Panc1 (cell line): ENCODE measurements around the gene RNF39. TPM values are rescaled to one million over a fixed set of nuclear protein-coding genes. Genes with fewer than 3 reads are reported as not detected.

Experiments
- ATAC-seq: fragments of 200-7000 bp; cut with Tn5 transposase; 2 replicates; pipeline ENCODE4 v1.9.1; 2020; ENCODE audit warnings: mild to moderate bottlenecking, moderate library complexity
- BruUV-seq: library from RNA; stranded (reverse); fragments of 400-500 nt; replicated peaks from 2 replicates; lab custom pipeline; 2021; lab: Mats Ljungman, UMichigan
- CTCF ChIA-PET: fragments of 300-600 bp; sonication (Branson Sonifier 250); formaldehyde crosslinking; loops from one replicate; lab custom pipeline; 2022; ENCODE audit warnings: antibody characterized with exemption; lab: Charles Lee
- POLR2A ChIA-PET: fragments of 300-600 bp; sonication (Branson Sonifier 250); formaldehyde crosslinking; loops from one replicate; lab custom pipeline; 2022; ENCODE audit warnings: antibody characterized with exemption; lab: Charles Lee
- DNase-seq: peaks from one replicate; pipeline ENCODE4 v3.0.0-alpha.2; 2010; ENCODE audit warnings: low read depth, low spot score
- H3K27ac ChIP-seq: 2 replicates; pipeline ENCODE4 v1.5.1; 2011; ENCODE audit warnings: mild to moderate bottlenecking, low read length, inconsistent platforms
- H3K27me3 ChIP-seq: fragments of 200-500 bp; sonication (Bioruptor generic); 2 replicates; pipeline ENCODE4 v1.6.0; 2014; ENCODE audit warnings: low read length, inconsistent platforms; ENCODE audit not compliant: control insufficient read depth, insufficient read depth
- H3K36me3 ChIP-seq: fragments of 200-500 bp; sonication (Bioruptor generic); 2 replicates; pipeline ENCODE4 v1.5.1; 2014; ENCODE audit warnings: inconsistent platforms, mild to moderate bottlenecking, low read length, moderate library complexity; ENCODE audit not compliant: control insufficient read depth, insufficient read depth
- H3K4me1 ChIP-seq: 2 replicates; pipeline ENCODE4 v1.5.1; 2011; ENCODE audit warnings: inconsistent platforms, mild to moderate bottlenecking, low read length, moderate library complexity; ENCODE audit not compliant: control insufficient read depth, insufficient read depth
- H3K4me3 ChIP-seq, 2 experiments: 2 replicates each; pipeline ENCODE4 v1.5.1; 2011 to 2012; ENCODE audit warnings: low read depth in 2 of 2, low read length in 2 of 2, mild to moderate bottlenecking in 2 of 2, inconsistent platforms in 1 of 2, moderate library complexity in 1 of 2
- H3K9me3 ChIP-seq: fragments of 200-500 bp; sonication (Bioruptor generic); 2 replicates; pipeline ENCODE4 v1.5.1; 2014; ENCODE audit warnings: low read depth, mild to moderate bottlenecking, inconsistent platforms, low read length, moderate library complexity; ENCODE audit not compliant: control insufficient read depth, insufficient read depth
- CTCF ChIP-seq: fragments of 450-650 bp; IDR thresholded peaks from 2 replicates; pipeline ENCODE4 v1.5.1; 2017; ENCODE audit warnings: mild to moderate bottlenecking
- POLR2AphosphoS5 ChIP-seq: IDR thresholded peaks from 2 replicates; pipeline ENCODE4 v1.6.1; 2012; ENCODE audit warnings: mild to moderate bottlenecking, low read depth, low read length, moderate library complexity
- REST ChIP-seq, 2 experiments: IDR thresholded peaks; 2 replicates each; pipeline ENCODE4 v1.6.1; 2011 to 2012; ENCODE audit warnings: low read depth in 2 of 2, control low read depth in 1 of 2, low read length in 1 of 2, mild to moderate bottlenecking in 1 of 2, moderate library complexity in 1 of 2; ENCODE audit not compliant: insufficient read depth in 1 of 2
- SIN3A ChIP-seq: IDR thresholded peaks from 2 replicates; pipeline ENCODE4 v1.6.1; 2012; ENCODE audit warnings: low read depth, mild to moderate bottlenecking, low read length, moderate library complexity, borderline replicate concordance; ENCODE audit not compliant: insufficient read depth
- TCF7L2 ChIP-seq: IDR thresholded peaks from 2 replicates; pipeline ENCODE4 v1.6.1; 2011; ENCODE audit warnings: mild to moderate bottlenecking, low read depth, low read length, inconsistent platforms
- in situ Hi-C: cut with HindIII; loops from 2 replicates; pipeline ENCODE4 v1.10.0; 2016; ENCODE audit warnings: low sequenced_read_pairs, low pct_unique_long_range_greater_than_20kb
- intact Hi-C: fragments of 100-400 bp; cut with micrococcal nuclease; formaldehyde crosslinking; loops from one replicate; pipeline ENCODE4 v1.10.0; 2022; ENCODE audit not compliant: unreplicated experiment
- total RNA-seq: library from RNA; stranded (reverse); gene quantifications from one replicate; pipeline ENCODE4 v1.2.1, GENCODE V29; 2021; ENCODE audit not compliant: unreplicated experiment

The RNF39 gene
- total RNA-seq, 1 experiment from 2014 or later = not detected

DNA sequence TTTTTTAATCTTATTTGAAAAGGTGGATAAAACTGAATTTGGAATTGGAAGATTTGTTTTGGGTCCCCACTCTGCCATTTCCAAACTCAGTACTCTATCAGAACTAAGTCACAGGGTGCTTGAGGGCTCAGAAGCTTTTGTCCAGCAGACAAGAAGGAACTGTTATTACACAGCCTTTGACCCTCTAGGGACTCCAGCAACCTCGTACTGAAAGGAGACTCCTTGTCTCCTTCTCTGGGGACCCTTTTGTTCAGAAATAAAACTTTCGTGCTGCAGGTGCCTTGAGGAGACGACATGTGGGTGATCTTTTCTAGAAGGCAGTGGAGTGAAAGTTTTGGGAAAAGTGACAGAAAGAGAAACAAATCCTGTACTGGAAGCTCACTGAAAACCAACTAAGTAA lies 21.9 kb downstream of the RNF39 start:
- H3K4me3 ChIP-seq = no peak overlapping the region
- ChIA-PET POLR2A (no interaction called here), CTCF (no interaction called here)
- in situ Hi-C loops (no loop called here), intact Hi-C loops (no loop called here)
- H3K4me1 ChIP-seq = no peaks in the 10 kb centered on the region
- ATAC-seq = no peak
- no TSS peak for BruUV-seq
- DNase-seq = no peak
- no peaks in the 10 kb centered on the region for H3K36me3 ChIP-seq
- TF ChIP-seq CTCF = no peak
- no peak for TF ChIP-seq REST (IDR thresholded peaks at IDR 0.05; ENCODE audit: insufficient read depth in 1 of 2, low read depth in 2 of 2, low read length in 1 of 2)
- no peak for TF ChIP-seq SIN3A
- no peak for TF ChIP-seq TCF7L2
- TF ChIP-seq POLR2AphosphoS5 = no peak
- H3K9me3 ChIP-seq = no peaks in the 10 kb centered on the region
- H3K27ac ChIP-seq = no peak overlapping the region
- no peaks in the 10 kb centered on the region for H3K27me3 ChIP-seq

DNA sequence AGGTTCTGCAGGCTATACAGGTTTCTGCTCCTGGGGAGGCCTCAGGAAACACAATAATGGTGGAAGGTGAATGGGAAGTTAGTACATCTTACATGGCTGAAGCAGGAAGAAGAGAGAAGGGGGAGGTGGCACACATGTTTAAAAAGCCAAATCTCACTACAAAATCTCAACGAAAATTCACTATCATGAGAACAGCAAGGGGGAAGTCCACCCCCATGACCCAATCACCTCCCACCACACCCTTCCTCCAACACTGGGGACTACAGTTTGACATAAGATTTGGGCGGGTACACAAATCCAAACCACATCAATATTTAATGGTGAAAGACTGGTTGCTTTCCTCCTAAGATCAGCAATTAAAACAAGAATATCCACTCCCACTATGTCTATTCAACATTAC lies 28.3 kb downstream of the RNF39 start:
- in situ Hi-C loops (no loop called here), intact Hi-C loops (no loop called here)
- no peaks in the 10 kb centered on the region for H3K27me3 ChIP-seq
- no TSS peak for BruUV-seq
- no peak for TF ChIP-seq CTCF
- TF ChIP-seq TCF7L2 = no peak
- no peak for TF ChIP-seq SIN3A
- no peak for TF ChIP-seq POLR2AphosphoS5
- TF ChIP-seq REST (IDR thresholded peaks at IDR 0.05; ENCODE audit: insufficient read depth in 1 of 2, low read depth in 2 of 2, low read length in 1 of 2) = no peak
- ChIA-PET POLR2A (no interaction called here), CTCF (interaction anchor here (0.6 kb wide), 1 partner anchor 285 kb away, joined by 3 read pairs; no protein-coding TSS in a partner anchor)
- no peaks in the 10 kb centered on the region for H3K9me3 ChIP-seq
- no peaks in the 10 kb centered on the region for H3K36me3 ChIP-seq
- ATAC-seq = no peak
- no peak for DNase-seq
- H3K27ac ChIP-seq = no peak overlapping the region
- no peaks in the 10 kb centered on the region for H3K4me1 ChIP-seq
- H3K4me3 ChIP-seq = no peak overlapping the region
